ENCODE results near the gene DLG2. TPM values are rescaled to one million over a fixed set of nuclear protein-coding genes. Genes with fewer than 3 reads are reported as not detected.

Gene DLG2
- polyA plus RNA-seq, 3 donors, result 0.24 to 0.39 TPM; not detected in 1

DNA sequence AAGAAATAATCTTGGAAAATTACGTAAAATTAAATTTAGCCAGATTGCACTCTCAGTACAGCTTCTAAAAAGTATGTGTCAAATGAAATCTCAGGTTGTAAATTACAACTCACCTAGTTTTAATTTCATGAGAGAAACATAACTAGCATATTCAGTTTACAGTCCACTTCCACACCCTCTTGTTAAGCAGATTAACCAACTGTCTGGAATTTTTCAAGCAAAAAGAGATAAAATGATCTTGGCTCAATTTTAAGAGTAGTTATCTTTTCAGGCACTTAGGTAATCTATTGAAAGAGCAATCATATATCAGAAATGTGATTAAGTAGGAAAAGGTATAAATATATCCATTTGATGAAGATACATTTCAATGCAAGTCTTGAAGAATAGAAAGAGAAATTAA is 1412.6 kb downstream of the DLG2 start:
- H3K27ac ChIP-seq (ENCODE audit: low read depth in 1 of 2, low read length in 2 of 2), result no peak overlapping the region
- no CpG with 5 or more reads among the region's 1 CpG for WGBS (ENCODE audit: insufficient coverage)
- no peak overlapping the region for H2AFZ ChIP-seq (ENCODE audit: insufficient read depth, low read depth, low read length, poor library complexity, severe bottlenecking)
- no peak overlapping the region for H3K27ac Mint-ChIP-seq
- H3K4me3 ChIP-seq (replicated peaks in 1 of 3; ENCODE audit: low read depth in 2 of 3, low read length in 3 of 3), result no peak overlapping the region
- H3K27me3 ChIP-seq (ENCODE audit: control insufficient read depth in 2 of 2, insufficient read depth in 2 of 2, low read length in 2 of 2), result no peaks in the 10 kb centered on the region
- no peaks in the 10 kb centered on the region for H3K36me3 ChIP-seq (replicated peaks in 1 of 2; ENCODE audit: control insufficient read depth in 1 of 2, insufficient read depth in 2 of 2, low read length in 2 of 2)
- intact Hi-C loops (cut with micrococcal nuclease), result no loop called here
- no peaks in the 10 kb centered on the region for H3K9me3 ChIP-seq (replicated peaks in 1 of 2; ENCODE audit: control insufficient read depth in 1 of 2, insufficient read depth in 1 of 2, low read length in 2 of 2)
- H3K79me2 ChIP-seq (ENCODE audit: insufficient read depth, low read length), result no peaks in the 10 kb centered on the region
- H3K36me3 Mint-ChIP-seq, result no peaks in the 10 kb centered on the region
- H3K4me1 ChIP-seq (ENCODE audit: control insufficient read depth in 1 of 2, insufficient read depth in 2 of 2, low read length in 2 of 2), result no peaks in the 10 kb centered on the region
- H4K20me1 ChIP-seq (ENCODE audit: insufficient read depth, low read length), result no peaks in the 10 kb centered on the region
- no peak overlapping the region for H3K9ac ChIP-seq (ENCODE audit: insufficient read depth, low read length, poor library complexity, severe bottlenecking)
- no peaks in the 10 kb centered on the region for H3K4me1 Mint-ChIP-seq
- H3K27me3 Mint-ChIP-seq (ENCODE audit: low read depth in 3 of 3), result no peaks in the 10 kb centered on the region
- H3K4me2 ChIP-seq (replicated peaks; ENCODE audit: extremely low read depth, low read length, poor library complexity, severe bottlenecking), result no peak overlapping the region
- DNase-seq, result no peak
- TF ChIP-seq CTCF (IDR thresholded peaks at IDR 0.05), result no peak
- H3K4me3 Mint-ChIP-seq, result no peak overlapping the region
- H3K9me3 Mint-ChIP-seq, result peaks cover 0 to 10% (median 2%) of the 10 kb centered on the region in 7 donors

GRCh38 chr11:84212468-84213390 is 1414.4 kb downstream of the DLG2 start:
- 94% methylated on average over 11 of the region's 20 CpGs for WGBS (ENCODE audit: insufficient coverage)
- Histone ChIP-seq H3K36me3 (replicated peaks in 1 of 2; ENCODE audit: control insufficient read depth in 1 of 2, insufficient read depth in 2 of 2, low read length in 2 of 2) (no peaks in the 10 kb centered on the region), H3K9ac (ENCODE audit: insufficient read depth, low read length, poor library complexity, severe bottlenecking) (no peak overlapping the region), H3K4me3 (replicated peaks in 1 of 3; ENCODE audit: low read depth in 2 of 3, low read length in 3 of 3) (no peak overlapping the region), H3K4me2 (replicated peaks; ENCODE audit: extremely low read depth, low read length, poor library complexity, severe bottlenecking) (no peak overlapping the region), H3K79me2 (ENCODE audit: insufficient read depth, low read length) (no peaks in the 10 kb centered on the region), H2AFZ (ENCODE audit: insufficient read depth, low read depth, low read length, poor library complexity, severe bottlenecking) (no peak overlapping the region), H3K4me1 (ENCODE audit: control insufficient read depth in 1 of 2, insufficient read depth in 2 of 2, low read length in 2 of 2) (no peaks in the 10 kb centered on the region), H3K27me3 (ENCODE audit: control insufficient read depth in 2 of 2, insufficient read depth in 2 of 2, low read length in 2 of 2) (no peaks in the 10 kb centered on the region), H3K27ac (ENCODE audit: low read depth in 1 of 2, low read length in 2 of 2) (no peak overlapping the region), H4K20me1 (ENCODE audit: insufficient read depth, low read length) (no peaks in the 10 kb centered on the region), H3K9me3 (replicated peaks in 1 of 2; ENCODE audit: control insufficient read depth in 1 of 2, insufficient read depth in 1 of 2, low read length in 2 of 2) (no peaks in the 10 kb centered on the region)
- intact Hi-C loops (cut with micrococcal nuclease), result no loop called here
- H3K27ac Mint-ChIP-seq, result no peak overlapping the region
- no peaks in the 10 kb centered on the region for H3K27me3 Mint-ChIP-seq (ENCODE audit: low read depth in 3 of 3)
- DNase-seq, result no peak
- no peaks in the 10 kb centered on the region for H3K36me3 Mint-ChIP-seq
- H3K9me3 Mint-ChIP-seq, result peaks cover 0 to 12% (median 2%) of the 10 kb centered on the region in 7 donors
- no peak overlapping the region for H3K4me3 Mint-ChIP-seq
- TF ChIP-seq CTCF (IDR thresholded peaks at IDR 0.05), result no peak
- no peaks in the 10 kb centered on the region for H3K4me1 Mint-ChIP-seq

Measured in CD14-positive monocyte (primary cell).